H1 (cell line): Measurements from ENCODE around the gene KCNQ2. TPM values are rescaled to one million over a fixed set of nuclear protein-coding genes. Genes with fewer than 3 reads are reported as not detected.

Experiments
- CTCF ChIA-PET: fragments of 300-600 bp; sonication (Branson Sonifier 250); formaldehyde crosslinking; loops from one replicate; lab custom pipeline; 2021; ENCODE audit not compliant: partially characterized antibody; lab: Charles Lee
- POLR2A ChIA-PET: fragments of 300-600 bp; sonication (Branson Sonifier 250); formaldehyde crosslinking; loops from one replicate; lab custom pipeline; 2021; ENCODE audit warnings: inconsistent platforms; ENCODE audit not compliant: partially characterized antibody; lab: Charles Lee
- DNase-seq, 2 experiments: peaks; one replicate each; pipeline versions ENCODE4 v3.0.0 to v3.0.0-alpha.2; 2010 to 2022; ENCODE audit warnings: low spot score in 2 of 2, low read depth in 1 of 2, mixed read lengths in 1 of 2
- FAIRE-seq: peaks from 2 replicates; lab custom pipeline; 2011; peaks lifted over from hg19 to GRCh38; lab: Jason Lieb, UNC
- H2AFZ ChIP-seq: 2 replicates; pipeline ENCODE4 v1.8.1; 2012; ENCODE audit warnings: low read length, inconsistent platforms
- H2AK5ac ChIP-seq: 2 replicates; pipeline ENCODE4 v1.6.1; 2013; ENCODE audit warnings: low read depth, low read length
- H2BK120ac ChIP-seq: replicated peaks from 2 replicates; pipeline ENCODE3; 2013; ENCODE audit warnings: low read depth, low read length, inconsistent platforms
- H2BK12ac ChIP-seq: 2 replicates; pipeline ENCODE4 v1.6.1; 2013; ENCODE audit warnings: low read depth, low read length
- H2BK15ac ChIP-seq: 2 replicates; pipeline ENCODE4 v1.6.1; 2013; ENCODE audit warnings: low read length
- H2BK20ac ChIP-seq: 2 replicates; pipeline ENCODE4 v1.6.1; 2013; ENCODE audit warnings: low read length
- H2BK5ac ChIP-seq: 2 replicates; pipeline ENCODE4 v1.6.1; 2013; ENCODE audit warnings: low read depth, low read length
- H3K14ac ChIP-seq: 2 replicates; pipeline ENCODE4 v1.6.1; 2013; ENCODE audit warnings: inconsistent platforms; ENCODE audit not compliant: insufficient read length
- H3K18ac ChIP-seq: 2 replicates; pipeline ENCODE4 v1.6.1; 2013; ENCODE audit warnings: low read length; ENCODE audit errors: extremely low read depth
- H3K23ac ChIP-seq: 2 replicates; pipeline ENCODE4 v1.6.1; 2013; ENCODE audit warnings: inconsistent platforms; ENCODE audit not compliant: insufficient read length
- H3K23me2 ChIP-seq: 2 replicates; pipeline ENCODE4 v1.6.1; 2013; ENCODE audit warnings: low read depth, low read length
- H3K27ac ChIP-seq: 2 replicates; pipeline ENCODE4 v1.6.1; 2011; ENCODE audit warnings: low read depth, low read length, inconsistent platforms
- H3K27me3 ChIP-seq, 4 experiments: replicated peaks in 1 of 4; 1 replicate in 1 of 4; 2 replicates in 3 of 4; pipeline versions ENCODE4 v1.6.1 to v1.8.1; 2011 to 2013; ENCODE audit warnings: low read length in 3 of 4, mild to moderate bottlenecking in 3 of 4, inconsistent platforms in 2 of 4, mixed read lengths in 2 of 4, moderate library complexity in 1 of 4; ENCODE audit not compliant: control insufficient read depth in 3 of 4, insufficient read depth in 3 of 4; ENCODE audit errors: extremely low read depth in 1 of 4
- H3K36me3 ChIP-seq, 4 experiments: 2 replicates each; pipeline versions ENCODE4 v1.6.1 to v1.8.1; 2011 to 2013; ENCODE audit warnings: mild to moderate bottlenecking in 4 of 4, low read length in 3 of 4, moderate library complexity in 2 of 4, control low read depth in 1 of 4, inconsistent platforms in 1 of 4; ENCODE audit not compliant: insufficient read depth in 4 of 4, control insufficient read depth in 2 of 4
- H3K4ac ChIP-seq: replicated peaks from 2 replicates; pipeline ENCODE3; 2013; ENCODE audit warnings: low read length, low read depth, mixed read lengths, inconsistent platforms; ENCODE audit not compliant: insufficient read length
- H3K4me1 ChIP-seq, 4 experiments: replicated peaks in 1 of 4; 1 replicate in 1 of 4; 2 replicates in 3 of 4; pipeline versions ENCODE4 v1.6.1 to v1.8.1; 2011 to 2013; ENCODE audit warnings: low read length in 3 of 4, inconsistent platforms in 2 of 4, mixed read lengths in 1 of 4; ENCODE audit not compliant: insufficient read depth in 4 of 4, control insufficient read depth in 3 of 4
- H3K4me2 ChIP-seq, 2 experiments: 2 replicates each; pipeline versions ENCODE4 v1.6.1 to v1.8.1; 2011 to 2013; ENCODE audit warnings: low read depth in 2 of 2, low read length in 2 of 2, control low read depth in 1 of 2, inconsistent platforms in 1 of 2, mild to moderate bottlenecking in 1 of 2; ENCODE audit not compliant: insufficient read depth in 1 of 2
- H3K4me3 ChIP-seq, 4 experiments: fragments of 200-600, 300-600 bp in 1 of 4; sonication (generic), shearing (Covaris generic), sonication (Bioruptor Twin) in 1 of 4; 2 replicates each; pipeline versions ENCODE4 v1.5.1 to v1.8.1; 2011 to 2016; ENCODE audit warnings: low read length in 4 of 4, low read depth in 3 of 4, control low read depth in 2 of 4, inconsistent platforms in 2 of 4, mild to moderate bottlenecking in 2 of 4, mixed read lengths in 1 of 4, moderate library complexity in 1 of 4; ENCODE audit not compliant: insufficient read depth in 2 of 4; ENCODE audit errors: extremely low read depth in 1 of 4
- H3K56ac ChIP-seq: replicated peaks from 2 replicates; pipeline ENCODE3; 2013; ENCODE audit warnings: low read depth, mild to moderate bottlenecking, mixed read lengths, low read length, inconsistent platforms; ENCODE audit not compliant: insufficient read length
- H3K79me1 ChIP-seq: 2 replicates; pipeline ENCODE4 v1.6.1; 2013; ENCODE audit warnings: low read depth, low read length, control low read depth
- H3K79me2 ChIP-seq, 2 experiments: 2 replicates each; pipeline versions ENCODE4 v1.6.1 to v1.8.1; 2012 to 2013; ENCODE audit warnings: low read length in 2 of 2, mild to moderate bottlenecking in 2 of 2, inconsistent platforms in 1 of 2; ENCODE audit not compliant: insufficient read depth in 2 of 2, control insufficient read depth in 1 of 2
- H3K9ac ChIP-seq, 4 experiments: replicated peaks in 1 of 4; 1 replicate in 1 of 4; 2 replicates in 3 of 4; pipeline versions ENCODE4 v1.6.1 to v1.8.1; 2011 to 2013; ENCODE audit warnings: low read depth in 3 of 4, low read length in 3 of 4, control low read depth in 2 of 4, mild to moderate bottlenecking in 2 of 4, moderate library complexity in 2 of 4, inconsistent platforms in 1 of 4; ENCODE audit errors: extremely low read depth in 1 of 4
- H3K9me3 ChIP-seq, 2 experiments: 2 replicates each; pipeline versions ENCODE4 v1.6.1 to v1.8.1; 2012 to 2013; ENCODE audit warnings: mild to moderate bottlenecking in 2 of 2, moderate library complexity in 2 of 2, control low read depth in 1 of 2, inconsistent platforms in 1 of 2, low read depth in 1 of 2, low read length in 1 of 2, mixed read lengths in 1 of 2; ENCODE audit not compliant: insufficient read depth in 2 of 2
- H4K20me1 ChIP-seq, 2 experiments: replicated peaks in 1 of 2; 2 replicates each; pipeline versions ENCODE3 to v1.8.1; 2011 to 2013; ENCODE audit warnings: inconsistent platforms in 2 of 2, low read length in 2 of 2, mild to moderate bottlenecking in 1 of 2; ENCODE audit not compliant: insufficient read depth in 2 of 2, control insufficient read depth in 1 of 2
- H4K5ac ChIP-seq: 2 replicates; pipeline ENCODE4 v1.6.1; 2013; ENCODE audit warnings: low read length, low read depth, mixed read lengths, inconsistent platforms; ENCODE audit not compliant: insufficient read length
- H4K8ac ChIP-seq: 2 replicates; pipeline ENCODE4 v1.8.0; 2013; ENCODE audit warnings: mild to moderate bottlenecking, moderate library complexity, low read length, inconsistent platforms; ENCODE audit not compliant: insufficient read depth; ENCODE audit errors: extremely low read depth
- H4K91ac ChIP-seq: replicated peaks from 2 replicates; pipeline ENCODE3; 2013; ENCODE audit warnings: low read length, mixed read lengths, inconsistent platforms; ENCODE audit not compliant: insufficient read length
- CTCF ChIP-seq, 3 experiments: IDR thresholded peaks; 1 replicate in 2 of 3; 2 replicates in 1 of 3; pipeline versions ENCODE4 v1.5.1 to v1.6.1; 2011; ENCODE audit warnings: low read length in 3 of 3, mild to moderate bottlenecking in 3 of 3, inconsistent platforms in 2 of 3, low read depth in 1 of 3, moderate library complexity in 1 of 3; ENCODE audit not compliant: insufficient read depth in 1 of 3; ENCODE audit errors: control extremely low read depth in 1 of 3
- WGBS, 2 experiments: shearing (Covaris generic) in 1 of 2; methylation state at CpG; one replicate each; pipeline versions ENCODE4 v1.1.6 to v1.1.7; 2013 to 2015; ENCODE audit warnings: low lambda C conversion rate in 2 of 2, mixed read lengths in 2 of 2, inconsistent platforms in 1 of 2, low coverage in 1 of 2, missing lambda C conversion rate in 1 of 2; ENCODE audit not compliant: insufficient replicate concordance in 2 of 2, insufficient coverage in 1 of 2, insufficient read length in 1 of 2; ENCODE audit errors: extremely low coverage in 1 of 2, missing lambda C conversion rate in 1 of 2; 5-methylcytosine and 5-hydroxymethylcytosine counted together
- polyA plus RNA-seq, 7 experiments: library from polyadenylated mRNA; depleted of rRNA in 3 of 7; stranded (reverse) in 5 of 7; unstranded in 2 of 7; fragments of >200 nt in 5 of 7; fragments of 200-250 nt in 2 of 7; gene quantifications; 1 replicate in 5 of 7; 2 replicates in 1 of 7; 4 replicates in 1 of 7; pipeline versions ENCODE4 v1.2.1 to v1.2.3, GENCODE V29; 2011 to 2013; ENCODE audit warnings: missing spikeins in 2 of 7, mixed read lengths in 2 of 7
- total RNA-seq: library from RNA; stranded (reverse); fragmentation: NEBNext Ultra II Directional; extraction: Animal tissue kit (Norgen Biotek cat#: 25700); gene quantifications from 2 replicates; pipeline ENCODE4 v1.2.1, GENCODE V29; 2021

KCNQ2 gene
- total and polyA plus RNA-seq, 2 of the 8 experiments (the other 6 are each of a cell fraction or from before 2014, with no cell fraction given) = 82.6 to 243 TPM

- Histone ChIP-seq H3K36me3 (no peaks in the 10 kb centered on the region; a peak in 1 of 8 replicates), H2BK12ac (no peak overlapping the region), H4K91ac (no peak overlapping the region), H3K9ac (no peak overlapping the region), H3K23me2 (0 out of 2 replicates have a peak, but pooled peaks cover 2% of the 10 kb centered on the region), H3K79me1 (no peaks in the 10 kb centered on the region; the same call in 1 of the 2 replicates), H2BK120ac (no peak overlapping the region), H3K4ac (no peak overlapping the region), H2BK5ac (no peak overlapping the region), H4K20me1 (peaks cover 0 to 3% of the 10 kb centered on the region in 2 experiments), H4K8ac (no peak overlapping the region), H3K23ac (no peak overlapping the region), H3K9me3 (peaks cover 20 to 27% of the 10 kb centered on the region in 2 experiments), H2BK20ac (no peak overlapping the region), H3K18ac (no peak overlapping the region), H2AK5ac (no peak overlapping the region), H3K56ac (no peak overlapping the region), H3K27ac (no peak overlapping the region), H3K27me3 (no peaks in the 10 kb centered on the region), H3K14ac (no peak overlapping the region), H4K5ac (no peak overlapping the region), H2AFZ (no peak overlapping the region), H2BK15ac (no peak overlapping the region), H3K4me2 (no peak overlapping the region), H3K79me2 (no peaks in the 10 kb centered on the region), H3K4me1 (peaks cover 0 to 3% (median under 1%) of the 10 kb centered on the region in 4 experiments; a peak in 3 of 7 replicates), H3K4me3 (no peak overlapping the region)
- no peak for TF ChIP-seq CTCF (IDR thresholded peaks at IDR 0.05; ENCODE audit: control extremely low read depth in 1 of 3, insufficient read depth in 1 of 3, low read depth in 1 of 3, low read length in 3 of 3)
- DNase-seq (no peak), FAIRE-seq (no peak)
- ChIA-PET POLR2A (no interaction called here), CTCF (interaction anchor here (0.6 kb wide), 1 partner anchor 19 kb away, joined by 3 read pairs; no protein-coding TSS in a partner anchor)
- WGBS, 2 experiments = 92% methylated on average over 17 of the region's 18 CpGs; no CpG with 5 or more reads in 1 of the 2 experiments
These were observed 86.0 kb downstream of the KCNQ2 start for GRCh38 chr20:63386491-63386890.
